Gastroesophageal sphincter (tissue), 4 donors: ENCODE measurements around the gene SLC25A48. TPM values are rescaled to one million over a fixed set of nuclear protein-coding genes. Genes with fewer than 3 reads are reported as not detected.

ENCODE experiments used
- ATAC-seq: fragments of 150-250 bp; one replicate; pipeline ENCODE4 v1.9.1; 2016; ENCODE audit warnings: mild to moderate bottlenecking, moderate library complexity
- H3K27ac ChIP-seq, 4 donors: fragments of 200-600 bp; sonication (generic) in 3 of 4; 1 replicate in 3 of 4; 2 replicates in 1 of 4; pipeline ENCODE4 v1.5.1; 2016 to 2019
- H3K27me3 ChIP-seq: fragments of 200-600 bp; sonication (generic); one replicate; pipeline ENCODE4 v1.5.1; 2019
- H3K36me3 ChIP-seq, 2 donors: fragments of 200-600 bp; sonication (generic); one replicate each; pipeline ENCODE4 v1.5.1; 2019; ENCODE audit warnings: control low read depth in 1 of 2
- H3K4me1 ChIP-seq, 3 donors: fragments of 200-600 bp; sonication (generic); 1 replicate in 2 of 3; 2 replicates in 1 of 3; pipeline ENCODE4 v1.5.1; 2016 to 2019; ENCODE audit warnings: control low read depth in 2 of 3
- H3K4me3 ChIP-seq, 2 donors: fragments of 200-600 bp; sonication (generic); one replicate each; pipeline ENCODE4 v1.5.1; 2019; ENCODE audit warnings: mild to moderate bottlenecking in 1 of 2, moderate library complexity in 1 of 2
- H3K9me3 ChIP-seq, 3 donors: fragments of 200-600 bp; sonication (generic); one replicate each; pipeline ENCODE4 v1.5.1; 2017 to 2019; ENCODE audit warnings: control low read depth in 2 of 3
- CTCF ChIP-seq, 4 experiments: fragments of 200-600 bp in 2 of 4; fragments of 450-650 bp in 2 of 4; sonication (generic) in 1 of 4; IDR thresholded peaks; one replicate each; pipeline ENCODE4 v1.5.1; 2017 to 2019; ENCODE audit warnings: antibody characterized with exemption in 4 of 4, mild to moderate bottlenecking in 2 of 4, moderate library complexity in 2 of 4
- EP300 ChIP-seq: sonication (generic); formaldehyde crosslinking; IDR thresholded peaks from one replicate; pipeline ENCODE4 v1.6.1; 2017; ENCODE audit warnings: antibody characterized with exemption, mild to moderate bottlenecking
- POLR2A ChIP-seq, 2 donors: fragments of 450-650 bp; IDR thresholded peaks; one replicate each; pipeline ENCODE4 v1.6.1; 2017; ENCODE audit warnings: antibody characterized with exemption in 2 of 2, mild to moderate bottlenecking in 2 of 2, moderate library complexity in 1 of 2
- POLR2AphosphoS5 ChIP-seq: sonication (generic); formaldehyde crosslinking; IDR thresholded peaks from one replicate; pipeline ENCODE4 v1.6.1; 2017; ENCODE audit warnings: antibody characterized with exemption
- WGBS, 2 donors: methylation state at CpG; one replicate each; pipeline ENCODE4 v1.1.5; 2018; ENCODE audit warnings: low coverage in 1 of 2; 5-methylcytosine and 5-hydroxymethylcytosine counted together
- total RNA-seq, 4 donors: library from RNA; depleted of rRNA; stranded (reverse); fragments of >200 nt; gene quantifications; one replicate each; pipeline ENCODE4 v1.1.0, GENCODE V29; 2016

SLC25A48 gene
- total RNA-seq, 4 donors from 2014 or later: 0.27 TPM; not detected in 3

DNA sequence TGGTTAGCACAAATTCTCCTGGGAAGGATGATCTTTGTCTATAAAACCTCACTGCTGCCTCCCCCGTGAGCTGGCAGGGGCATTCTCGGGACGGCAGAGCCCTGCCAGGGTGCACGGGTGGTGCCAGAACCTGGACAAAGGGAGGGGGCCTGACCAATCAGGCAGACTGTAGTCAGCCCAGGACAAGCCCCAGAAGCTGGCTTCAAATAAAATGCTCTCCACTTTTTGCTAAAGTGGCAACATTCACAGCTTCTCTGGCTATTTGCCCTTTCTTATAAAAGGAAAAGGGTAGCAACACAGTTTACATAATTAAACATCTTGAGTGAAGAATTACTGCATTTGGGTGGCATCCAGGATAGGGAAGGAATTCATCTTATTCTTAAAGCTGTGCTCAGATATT, 46.8 kb downstream of the SLC25A48 start:
- ATAC-seq: peak; percentile 47
- TF ChIP-seq CTCF (IDR thresholded peaks at IDR 0.05): no peak
- TF ChIP-seq EP300: no peak
- no peak for TF ChIP-seq POLR2A (IDR thresholded peaks at IDR 0.05)
- TF ChIP-seq POLR2AphosphoS5: peak; percentile 31
- Histone ChIP-seq H3K9me3 (no peaks in the 10 kb centered on the region), H3K27me3 (no peaks in the 10 kb centered on the region), H3K27ac (peak overlapping the region in 3 of 4 donors; percentile 49 to 63 (median 59)), H3K4me3 (no peak overlapping the region), H3K4me1 (peaks cover 0 to 49% (median 16%) of the 10 kb centered on the region in 3 donors), H3K36me3 (no peaks in the 10 kb centered on the region)
- 3% methylated on average over 4 of the region's 4 CpGs; no CpG with 5 or more reads in 1 of the 2 donors for WGBS, 2 donors

- H3K4me3 ChIP-seq: no peak overlapping the region
- no peak for ATAC-seq
- 30 to 49% methylated on average over 2 to 3 of the region's 3 CpGs for WGBS, 2 donors
- H3K27ac ChIP-seq: peak overlapping the region in 2 of 4 donors; percentile 49 to 59
- peaks cover 0 to 49% (median 16%) of the 10 kb centered on the region in 3 donors for H3K4me1 ChIP-seq
- no peaks in the 10 kb centered on the region for H3K27me3 ChIP-seq
- H3K9me3 ChIP-seq: no peaks in the 10 kb centered on the region
- TF ChIP-seq POLR2AphosphoS5 (no peak), POLR2A (IDR thresholded peaks at IDR 0.05) (no peak), CTCF (IDR thresholded peaks at IDR 0.05) (no peak), EP300 (no peak)
- no peaks in the 10 kb centered on the region for H3K36me3 ChIP-seq
Measured at GRCh38 chr5:135881819-135882218, 47.4 kb downstream of the SLC25A48 start.

GRCh38 chr5:135883026-135883425, 48.6 kb downstream of the SLC25A48 start:
- H3K9me3 ChIP-seq: no peaks in the 10 kb centered on the region
- H3K27me3 ChIP-seq: no peaks in the 10 kb centered on the region
- no peak for TF ChIP-seq POLR2AphosphoS5
- TF ChIP-seq POLR2A (IDR thresholded peaks at IDR 0.05): no peak
- TF ChIP-seq EP300: no peak
- no peak for TF ChIP-seq CTCF (IDR thresholded peaks at IDR 0.05)
- H3K4me3 ChIP-seq: no peak overlapping the region
- no CpG with 5 or more reads among the region's 3 CpGs for WGBS, 2 donors
- no peak overlapping the region for H3K27ac ChIP-seq
- no peak for ATAC-seq
- no peaks in the 10 kb centered on the region for H3K36me3 ChIP-seq
- peaks cover 0 to 48% (median 12%) of the 10 kb centered on the region in 3 donors for H3K4me1 ChIP-seq

DNA sequence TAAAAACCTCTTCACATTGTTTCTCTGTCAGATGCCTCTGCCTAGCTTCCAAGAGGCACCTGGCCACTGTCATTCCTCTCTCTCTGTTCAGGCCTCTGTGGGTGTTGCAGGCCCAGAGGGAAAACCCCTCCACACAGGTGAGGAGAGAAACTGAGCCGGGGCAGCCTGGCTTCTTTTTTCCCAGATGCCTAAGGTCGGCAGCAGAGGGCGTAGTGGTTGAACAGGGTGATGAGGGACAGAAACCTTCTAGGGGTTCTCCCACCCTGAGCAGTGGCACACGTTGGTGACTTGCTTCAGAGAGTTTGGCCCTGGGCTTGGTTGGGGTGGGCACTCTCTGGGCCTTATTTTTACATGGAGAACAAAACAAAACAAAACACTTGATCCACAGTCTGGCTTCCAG, 49.0 kb downstream of the SLC25A48 start:
- no peak for TF ChIP-seq POLR2AphosphoS5
- TF ChIP-seq EP300: no peak
- TF ChIP-seq POLR2A (IDR thresholded peaks at IDR 0.05): no peak
- no peak for TF ChIP-seq CTCF (IDR thresholded peaks at IDR 0.05)
- 71% methylated on average over 2 of the region's 4 CpGs; no CpG with 5 or more reads in 1 of the 2 donors for WGBS, 2 donors

GRCh38 chr5:135885031-135885430, 50.6 kb downstream of the SLC25A48 start:
- no peak overlapping the region for H3K4me3 ChIP-seq
- H3K9me3 ChIP-seq: no peaks in the 10 kb centered on the region
- WGBS, 2 donors: 93 to 100% methylated on average over 2 to 3 of the region's 3 CpGs
- ATAC-seq: no peak
- H3K27ac ChIP-seq: no peak overlapping the region
- TF ChIP-seq EP300: no peak
- TF ChIP-seq POLR2A (IDR thresholded peaks at IDR 0.05): no peak
- no peak for TF ChIP-seq CTCF (IDR thresholded peaks at IDR 0.05)
- no peak for TF ChIP-seq POLR2AphosphoS5
- peaks cover 0 to 31% (median 4%) of the 10 kb centered on the region in 3 donors for H3K4me1 ChIP-seq
- H3K36me3 ChIP-seq: no peaks in the 10 kb centered on the region
- H3K27me3 ChIP-seq: no peaks in the 10 kb centered on the region

More for the DNA sequence above, 49.0 kb downstream of the SLC25A48 start:
- Histone ChIP-seq H3K36me3 (no peaks in the 10 kb centered on the region), H3K9me3 (no peaks in the 10 kb centered on the region), H3K27ac (no peak overlapping the region), H3K4me3 (no peak overlapping the region), H3K27me3 (no peaks in the 10 kb centered on the region), H3K4me1 (peaks cover 0 to 44% (median 10%) of the 10 kb centered on the region in 3 donors)
- no peak for ATAC-seq
